ENCODE data around the gene CDH11. TPM values are rescaled to one million over a fixed set of nuclear protein-coding genes. Genes with fewer than 3 reads are reported as not detected.

CDH11 gene
- 278 and 468 TPM in 2 replicates for total RNA-seq

DNA sequence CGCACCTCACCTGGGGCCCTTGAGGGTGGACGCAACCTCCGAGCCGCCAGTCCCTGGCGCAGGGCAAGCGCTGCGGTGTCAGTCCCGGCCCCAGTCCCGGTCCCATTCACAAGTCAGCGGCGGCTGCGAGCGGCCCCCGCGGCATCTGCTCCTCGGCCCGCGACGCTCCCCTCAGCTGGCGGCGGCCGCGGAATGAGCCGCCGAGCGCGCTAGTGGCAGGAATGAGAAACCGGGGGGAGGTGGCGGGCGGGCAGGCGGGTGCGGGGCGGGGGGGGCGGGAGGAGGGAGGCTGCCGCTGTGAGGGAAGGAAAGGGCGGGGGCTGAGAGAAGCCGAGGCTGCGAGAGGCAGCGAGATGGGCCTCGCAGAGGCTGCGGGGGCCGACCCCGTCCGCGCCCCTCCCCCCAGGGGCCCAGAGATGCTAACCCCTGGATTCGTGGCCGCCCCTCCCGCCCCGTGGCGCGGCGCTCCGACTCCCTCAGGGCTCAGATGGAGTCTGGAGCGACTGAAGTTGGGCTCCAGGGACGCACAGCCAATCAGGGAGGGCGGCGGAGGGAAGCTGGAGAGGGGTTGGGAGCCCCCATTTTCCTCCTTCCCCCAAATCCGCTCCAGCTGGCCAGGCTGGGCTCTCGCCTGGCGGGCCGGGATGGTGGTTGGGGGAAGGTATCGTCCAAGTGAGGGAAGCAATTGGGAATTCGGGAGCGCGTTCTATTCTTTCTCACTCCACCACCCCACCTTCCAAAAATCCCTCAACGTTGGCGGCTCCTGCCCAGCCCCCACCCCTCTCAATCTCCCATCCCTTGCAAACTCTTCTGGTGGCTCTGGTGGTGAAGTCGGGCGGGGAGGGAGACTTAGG, at the start of gene CDH11:
TSS of gene CDH11 (minus strand) at position 194 of the 854 bp plus-strand sequence. CDS start 117,194 bp downstream, outside the sequence.

